CD14-positive monocyte (primary cell): ENCODE measurements around the gene TNFSF9. TPM values are rescaled to one million over a fixed set of nuclear protein-coding genes. Genes with fewer than 3 reads are reported as not detected.
A peak's percentile ranks its signal among the peaks of the same experiment; 100 is the strongest.

Experiments
- DNase-seq, 3 donors: peaks; one replicate each; pipeline ENCODE4 v3.0.0-alpha.2; 2011 to 2022
- H2AFZ ChIP-seq: 2 replicates; pipeline ENCODE4 v1.6.0; 2012; ENCODE audit warnings: mild to moderate bottlenecking, low read depth, low read length, inconsistent platforms; ENCODE audit not compliant: insufficient read depth, poor library complexity, severe bottlenecking
- H3K27ac ChIP-seq, 2 donors: 1 replicate in 1 of 2; 2 replicates in 1 of 2; pipeline ENCODE4 v1.5.1; 2012 to 2013; ENCODE audit warnings: low read length in 2 of 2, control low read depth in 1 of 2, inconsistent platforms in 1 of 2, low read depth in 1 of 2, mild to moderate bottlenecking in 1 of 2
- H3K27me3 ChIP-seq, 2 donors: one replicate each; pipeline versions ENCODE4 v1.6.0 to v1.6.1; 2011 to 2013; ENCODE audit warnings: low read length in 2 of 2; ENCODE audit not compliant: control insufficient read depth in 2 of 2, insufficient read depth in 2 of 2
- H3K36me3 ChIP-seq, 2 donors: replicated peaks in 1 of 2; 1 replicate in 1 of 2; 2 replicates in 1 of 2; pipeline versions ENCODE4 v1.5.1 to v1.6.1; 2012 to 2013; ENCODE audit warnings: low read length in 2 of 2, control low read depth in 1 of 2, inconsistent platforms in 1 of 2, mild to moderate bottlenecking in 1 of 2; ENCODE audit not compliant: insufficient read depth in 2 of 2, control insufficient read depth in 1 of 2
- H3K4me1 ChIP-seq, 2 donors: 1 replicate in 1 of 2; 2 replicates in 1 of 2; pipeline versions ENCODE4 v1.5.1 to v1.6.1; 2012 to 2013; ENCODE audit warnings: low read length in 2 of 2, control low read depth in 1 of 2, inconsistent platforms in 1 of 2, mild to moderate bottlenecking in 1 of 2, moderate library complexity in 1 of 2; ENCODE audit not compliant: insufficient read depth in 2 of 2, control insufficient read depth in 1 of 2
- H3K4me2 ChIP-seq: replicated peaks from 2 replicates; pipeline ENCODE3; 2012; ENCODE audit warnings: low read length, moderate library complexity, mild to moderate bottlenecking; ENCODE audit not compliant: poor library complexity, severe bottlenecking; ENCODE audit errors: extremely low read depth
- H3K4me3 ChIP-seq, 3 experiments: fragments of 200-600 bp in 1 of 3; sonication (generic) in 1 of 3; replicated peaks in 1 of 3; 1 replicate in 2 of 3; 2 replicates in 1 of 3; pipeline ENCODE4 v1.5.1; 2011 to 2013; ENCODE audit warnings: low read length in 3 of 3, mild to moderate bottlenecking in 3 of 3, control low read depth in 2 of 3, low read depth in 2 of 3, inconsistent platforms in 1 of 3, moderate library complexity in 1 of 3
- H3K79me2 ChIP-seq: 2 replicates; pipeline ENCODE4 v1.6.0; 2012; ENCODE audit warnings: mild to moderate bottlenecking, control low read depth, inconsistent platforms, low read length, moderate library complexity; ENCODE audit not compliant: insufficient read depth
- H3K9ac ChIP-seq: 2 replicates; pipeline ENCODE4 v1.6.0; 2017; ENCODE audit warnings: low read length, mild to moderate bottlenecking; ENCODE audit not compliant: insufficient read depth, poor library complexity, severe bottlenecking
- H3K9me3 ChIP-seq, 2 donors: replicated peaks in 1 of 2; 1 replicate in 1 of 2; 2 replicates in 1 of 2; pipeline versions ENCODE4 v1.5.1 to v1.6.1; 2012 to 2013; ENCODE audit warnings: low read length in 2 of 2, control low read depth in 1 of 2; ENCODE audit not compliant: control insufficient read depth in 1 of 2, insufficient read depth in 1 of 2
- H4K20me1 ChIP-seq: 2 replicates; pipeline ENCODE4 v1.6.0; 2012; ENCODE audit warnings: mild to moderate bottlenecking, low read length, control low read depth, moderate library complexity; ENCODE audit not compliant: insufficient read depth
- H3K27ac Mint-ChIP-seq, 7 donors: one replicate each; pipeline ENCODE4 v1.8.0; 2020; ENCODE audit warnings: mild to moderate bottlenecking in 7 of 7, mixed read lengths in 7 of 7, moderate library complexity in 6 of 7, inconsistent platforms in 2 of 7
- H3K27me3 Mint-ChIP-seq, 3 donors: one replicate each; pipeline ENCODE4 v1.8.0; 2021 to 2022; ENCODE audit warnings: low read depth in 3 of 3, mild to moderate bottlenecking in 3 of 3, mixed read lengths in 3 of 3, moderate library complexity in 3 of 3, inconsistent platforms in 1 of 3
- H3K36me3 Mint-ChIP-seq, 2 donors: one replicate each; pipeline ENCODE4 v1.8.0; 2020; ENCODE audit warnings: mixed read lengths in 2 of 2, inconsistent platforms in 1 of 2, mild to moderate bottlenecking in 1 of 2
- H3K4me1 Mint-ChIP-seq: one replicate; pipeline ENCODE4 v1.8.0; 2020; ENCODE audit warnings: mild to moderate bottlenecking, mixed read lengths
- H3K4me3 Mint-ChIP-seq, 2 donors: one replicate each; pipeline ENCODE4 v1.8.0; 2020; ENCODE audit warnings: mild to moderate bottlenecking in 2 of 2, mixed read lengths in 2 of 2, moderate library complexity in 1 of 2
- H3K9me3 Mint-ChIP-seq, 7 donors: one replicate each; pipeline ENCODE4 v1.8.0; 2020 to 2022; ENCODE audit warnings: mixed read lengths in 7 of 7, mild to moderate bottlenecking in 6 of 7, moderate library complexity in 6 of 7, inconsistent platforms in 2 of 7
- WGBS: methylation state at CpG from one replicate; pipeline ENCODE4 v1.1.5; 2013; ENCODE audit warnings: missing lambda C conversion rate; ENCODE audit not compliant: insufficient coverage; 5-methylcytosine and 5-hydroxymethylcytosine counted together
- intact Hi-C, 2 donors: fragments of 100-400 bp; cut with micrococcal nuclease; formaldehyde crosslinking; loops; one replicate each; pipeline versions ENCODE4 v1.15.0 to v1.15.1; 2023
- polyA plus RNA-seq, 3 donors: library from polyadenylated mRNA; depleted of rRNA in 1 of 3; unstranded in 2 of 3; stranded (reverse) in 1 of 3; fragments of 300-500 nt in 2 of 3; fragments of >200 nt in 1 of 3; fragmentation: Illumina TruSeq in 2 of 3; gene quantifications; 1 replicate in 2 of 3; 2 replicates in 1 of 3; pipeline ENCODE4 v1.2.3, GENCODE V29; 2012 to 2021
- TF ChIP-seq, protein P1 (sequence below): fragments of 200-600 bp; IDR thresholded peaks from one replicate; pipeline ENCODE4 v1.8.0; 2022; ENCODE audit warnings: antibody characterized with exemption, mild to moderate bottlenecking

TNFSF9 gene
- polyA plus RNA-seq, 3 donors, result 3.7 to 4.9 (median 4.3) TPM

DNA sequence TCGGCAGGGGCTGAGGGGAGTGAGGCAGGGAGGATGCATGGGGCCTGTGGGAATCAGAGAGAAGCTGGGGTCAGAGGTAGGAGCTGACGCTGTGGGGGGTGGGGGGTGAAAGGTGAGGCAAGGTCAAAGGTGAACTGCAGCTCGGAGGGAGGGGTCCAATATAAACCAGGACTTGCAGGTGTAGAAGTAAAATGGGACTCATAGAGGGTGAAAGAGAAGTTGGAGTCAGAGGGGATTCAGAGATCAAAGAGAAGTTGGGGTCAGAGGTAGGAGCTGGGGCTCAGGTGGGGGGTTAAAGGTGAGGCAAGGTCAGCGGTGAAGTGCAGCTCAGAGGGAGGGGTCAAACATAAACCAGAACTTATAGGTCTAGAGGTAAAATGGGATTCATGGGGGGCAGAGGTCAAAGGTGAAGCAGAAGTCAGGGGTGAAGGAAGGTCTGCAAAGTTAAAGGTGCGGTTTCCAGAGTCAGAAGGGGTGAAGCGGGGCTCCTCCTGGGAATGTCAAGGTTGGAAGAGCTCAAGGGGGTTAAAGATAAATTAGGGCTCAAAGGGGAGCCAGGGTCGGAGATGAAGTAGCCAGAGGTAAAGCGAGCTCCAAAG, 36.3 kb upstream of the TNFSF9 start:
- Mint-ChIP-seq H3K4me1 (peaks cover 22% of the 10 kb centered on the region), H3K36me3 (peaks cover 0 to 3% of the 10 kb centered on the region in 2 donors), H3K9me3 (peaks cover 8 to 16% (median 9%) of the 10 kb centered on the region in 7 donors), H3K27ac (no peak overlapping the region), H3K27me3 (peaks cover 5 to 18% (median 15%) of the 10 kb centered on the region in 3 donors), H3K4me3 (no peak overlapping the region)
- TF ChIP-seq, protein P1, sequence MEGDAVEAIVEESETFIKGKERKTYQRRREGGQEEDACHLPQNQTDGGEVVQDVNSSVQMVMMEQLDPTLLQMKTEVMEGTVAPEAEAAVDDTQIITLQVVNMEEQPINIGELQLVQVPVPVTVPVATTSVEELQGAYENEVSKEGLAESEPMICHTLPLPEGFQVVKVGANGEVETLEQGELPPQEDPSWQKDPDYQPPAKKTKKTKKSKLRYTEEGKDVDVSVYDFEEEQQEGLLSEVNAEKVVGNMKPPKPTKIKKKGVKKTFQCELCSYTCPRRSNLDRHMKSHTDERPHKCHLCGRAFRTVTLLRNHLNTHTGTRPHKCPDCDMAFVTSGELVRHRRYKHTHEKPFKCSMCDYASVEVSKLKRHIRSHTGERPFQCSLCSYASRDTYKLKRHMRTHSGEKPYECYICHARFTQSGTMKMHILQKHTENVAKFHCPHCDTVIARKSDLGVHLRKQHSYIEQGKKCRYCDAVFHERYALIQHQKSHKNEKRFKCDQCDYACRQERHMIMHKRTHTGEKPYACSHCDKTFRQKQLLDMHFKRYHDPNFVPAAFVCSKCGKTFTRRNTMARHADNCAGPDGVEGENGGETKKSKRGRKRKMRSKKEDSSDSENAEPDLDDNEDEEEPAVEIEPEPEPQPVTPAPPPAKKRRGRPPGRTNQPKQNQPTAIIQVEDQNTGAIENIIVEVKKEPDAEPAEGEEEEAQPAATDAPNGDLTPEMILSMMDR, result no peak
- H3K36me3 ChIP-seq, result no peaks in the 10 kb centered on the region
- no peaks in the 10 kb centered on the region for H4K20me1 ChIP-seq
- 93% methylated on average over 8 of the region's 8 CpGs for WGBS
- no peak overlapping the region for H3K27ac ChIP-seq
- peaks cover 0 to 2% of the 10 kb centered on the region in 2 donors for H3K27me3 ChIP-seq
- no peaks in the 10 kb centered on the region for H3K79me2 ChIP-seq
- H3K4me1 ChIP-seq, result peaks cover 13 to 15% of the 10 kb centered on the region in 2 donors
- no peak overlapping the region for H3K9ac ChIP-seq
- H3K4me2 ChIP-seq, result no peak overlapping the region
- no peak overlapping the region for H3K4me3 ChIP-seq
- H3K9me3 ChIP-seq, result peaks cover 10 to 11% of the 10 kb centered on the region in 2 donors
- intact Hi-C loops, result no loop called here
- H2AFZ ChIP-seq, result no peak overlapping the region
- DNase-seq, result no peak

DNA sequence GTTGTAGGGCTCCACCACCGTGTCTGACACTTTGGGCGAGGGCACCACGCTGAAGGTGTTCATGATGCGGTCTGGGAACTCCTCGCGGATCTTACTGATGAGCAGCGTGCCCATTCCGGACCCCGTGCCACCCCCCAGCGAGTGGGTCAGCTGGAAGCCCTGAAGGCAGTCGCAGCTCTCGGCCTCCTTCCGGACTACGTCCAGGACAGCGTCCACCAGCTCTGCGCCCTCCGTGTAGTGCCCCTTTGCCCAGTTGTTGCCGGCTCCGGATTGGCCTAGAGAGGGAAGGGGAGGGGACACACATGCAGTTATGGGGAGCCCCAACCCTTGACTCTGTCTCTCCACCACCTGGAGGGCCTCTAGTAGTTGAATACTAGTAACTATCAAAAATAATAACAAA, 34.9 kb upstream of the TNFSF9 start:
- peaks cover 12 to 26% (median 26%) of the 10 kb centered on the region in 3 donors for H3K27me3 Mint-ChIP-seq
- H3K9me3 Mint-ChIP-seq, result peaks cover 8 to 15% (median 9%) of the 10 kb centered on the region in 7 donors
- H3K9ac ChIP-seq, result no peak overlapping the region
- no peak overlapping the region for H3K4me2 ChIP-seq
- peak overlapping the region in 1 of 7 donors; percentile 25 for H3K27ac Mint-ChIP-seq
- H3K9me3 ChIP-seq, result peaks cover 10 to 11% of the 10 kb centered on the region in 2 donors
- H3K4me3 ChIP-seq, result no peak overlapping the region
- H3K4me1 Mint-ChIP-seq, result peaks cover 16% of the 10 kb centered on the region
- WGBS, result 95% methylated on average over 13 of the region's 19 CpGs
- peaks cover 5 to 14% of the 10 kb centered on the region in 2 donors for H3K27me3 ChIP-seq
- TF ChIP-seq, protein P1, result no peak
- H3K36me3 ChIP-seq, result no peaks in the 10 kb centered on the region
- no peak overlapping the region for H2AFZ ChIP-seq
- DNase-seq, result no peak
- no peaks in the 10 kb centered on the region for H4K20me1 ChIP-seq
- H3K4me3 Mint-ChIP-seq, result no peak overlapping the region
- H3K36me3 Mint-ChIP-seq, result peaks cover 0 to 3% of the 10 kb centered on the region in 2 donors
- no peaks in the 10 kb centered on the region for H3K79me2 ChIP-seq
- no peak overlapping the region for H3K27ac ChIP-seq
- peaks cover 13 to 15% of the 10 kb centered on the region in 2 donors for H3K4me1 ChIP-seq
- intact Hi-C loops, result no loop called here
